SK-N-SH (cell line): ENCODE measurements around the gene CST6. TPM values are rescaled to one million over a fixed set of nuclear protein-coding genes. Genes with fewer than 3 reads are reported as not detected.
A peak's percentile ranks its signal among the peaks of the same experiment; 100 is the strongest.

ENCODE experiments used
- CTCF ChIA-PET: fragments of 300-600, 350-600 bp; formaldehyde crosslinking; extraction: SDS; loops from one replicate; lab custom pipeline; 2021; lab: Yijun Ruan, JAX
- POLR2A ChIA-PET: fragments of 350-600 bp; sonication (Branson Sonifier 250); formaldehyde crosslinking; extraction: SDS; loops from one replicate; lab custom pipeline; 2020; ENCODE audit warnings: antibody characterized with exemption, inconsistent platforms; lab: Yijun Ruan, JAX
- DNase-seq: peaks from one replicate; pipeline ENCODE4 v3.0.0; 2012
- H2AFZ ChIP-seq: fragments of 200-600 bp; sonication (generic); 2 replicates; pipeline ENCODE4 v1.8.1; 2016; ENCODE audit warnings: antibody characterized with exemption, mild to moderate bottlenecking, low read depth
- H3F3A ChIP-seq: fragments of 200-600 bp; sonication (generic); replicated peaks from 2 replicates; pipeline ENCODE3; 2016; ENCODE audit warnings: antibody characterized with exemption, mild to moderate bottlenecking; ENCODE audit not compliant: insufficient read depth
- H3K27ac ChIP-seq, 2 experiments: fragments of 200-500 bp in 1 of 2; fragments of 200-600 bp in 1 of 2; sonication (Bioruptor generic) in 1 of 2; sonication (generic), shearing (Covaris generic) in 1 of 2; 2 replicates each; pipeline versions ENCODE4 v1.5.1 to v1.6.1; 2014 to 2016; ENCODE audit warnings: low read depth in 2 of 2, inconsistent platforms in 1 of 2, low read length in 1 of 2, mild to moderate bottlenecking in 1 of 2, mixed read lengths in 1 of 2
- H3K27me3 ChIP-seq: fragments of 200-600 bp; sonication (generic), shearing (Covaris generic); 2 replicates; pipeline ENCODE4 v1.6.1; 2016; ENCODE audit warnings: mixed run types; ENCODE audit not compliant: insufficient read depth
- H3K36me3 ChIP-seq, 2 experiments: fragments of 200-500 bp in 1 of 2; fragments of 200-600 bp in 1 of 2; sonication (Bioruptor generic) in 1 of 2; sonication (generic) in 1 of 2; replicated peaks in 1 of 2; 2 replicates each; pipeline versions ENCODE3 to v1.5.1; 2014 to 2016; ENCODE audit warnings: low read length in 1 of 2, mild to moderate bottlenecking in 1 of 2; ENCODE audit not compliant: insufficient read depth in 2 of 2, control insufficient read depth in 1 of 2
- H3K4me1 ChIP-seq, 2 experiments: fragments of 200-500 bp in 1 of 2; fragments of 200-600 bp in 1 of 2; sonication (Bioruptor generic) in 1 of 2; sonication (generic), shearing (Covaris generic) in 1 of 2; 2 replicates each; pipeline versions ENCODE4 v1.5.1 to v1.6.1; 2014 to 2016; ENCODE audit warnings: low read depth in 1 of 2, low read length in 1 of 2, mixed run types in 1 of 2; ENCODE audit not compliant: insufficient read depth in 2 of 2, control insufficient read depth in 1 of 2
- H3K4me2 ChIP-seq: fragments of 200-600 bp; sonication (generic), shearing (Covaris generic); 2 replicates; pipeline ENCODE4 v1.6.1; 2017; ENCODE audit warnings: mixed run types
- H3K4me3 ChIP-seq, 2 experiments: fragments of 200-500 bp in 1 of 2; fragments of 200-600 bp in 1 of 2; sonication (Bioruptor generic) in 1 of 2; sonication (generic), shearing (Covaris generic) in 1 of 2; 2 replicates each; pipeline versions ENCODE4 v1.5.1 to v1.8.1; 2014 to 2016; ENCODE audit warnings: low read depth in 2 of 2, inconsistent platforms in 1 of 2, low read length in 1 of 2, mild to moderate bottlenecking in 1 of 2, mixed read lengths in 1 of 2, moderate library complexity in 1 of 2
- H3K79me2 ChIP-seq: fragments of 200-600 bp; sonication (generic); 2 replicates; pipeline ENCODE4 v1.8.1; 2017; ENCODE audit warnings: mild to moderate bottlenecking; ENCODE audit not compliant: insufficient read depth
- H3K9ac ChIP-seq: fragments of 200-600 bp; sonication (generic); 2 replicates; pipeline ENCODE4 v1.6.1; 2017; ENCODE audit warnings: mixed run types
- H3K9me2 ChIP-seq: fragments of 200-600 bp; sonication (generic); 2 replicates; pipeline ENCODE4 v1.6.1; 2017; ENCODE audit warnings: mixed run types
- H3K9me3 ChIP-seq: fragments of 200-600 bp; sonication (generic); 2 replicates; pipeline ENCODE4 v1.6.1; 2017; ENCODE audit warnings: mixed run types, mild to moderate bottlenecking, moderate library complexity
- H4K20me1 ChIP-seq: fragments of 200-600 bp; sonication (generic); 2 replicates; pipeline ENCODE4 v1.6.1; 2017; ENCODE audit warnings: mild to moderate bottlenecking, mixed run types; ENCODE audit not compliant: insufficient read depth
- EP300 ChIP-seq, 2 experiments: IDR thresholded peaks; 2 replicates each; pipeline versions ENCODE4 v1.4.0 to v1.6.1; 2012; ENCODE audit warnings: borderline replicate concordance in 1 of 2, low read depth in 1 of 2, low read length in 1 of 2
- EZH2phosphoT487 ChIP-seq: fragments of 200-600 bp; sonication (generic); IDR thresholded peaks from 2 replicates; pipeline ENCODE4 v1.6.1; 2017; ENCODE audit warnings: low read depth, mixed run types, mild to moderate bottlenecking, antibody characterized with exemption, moderate library complexity, borderline replicate concordance
- FOSL2 ChIP-seq: IDR thresholded peaks from 2 replicates; pipeline ENCODE4 v1.4.0; 2012; ENCODE audit warnings: low read depth, mild to moderate bottlenecking, moderate library complexity, borderline replicate concordance
- GATA2 ChIP-seq: sonication (generic); formaldehyde crosslinking; IDR thresholded peaks from 2 replicates; pipeline ENCODE4 v1.5.0; 2020; ENCODE audit warnings: mild to moderate bottlenecking, missing genetic modification reagents
- JUND ChIP-seq: IDR thresholded peaks from 2 replicates; pipeline ENCODE4 v1.4.0; 2012
- MAX ChIP-seq: IDR thresholded peaks from 2 replicates; pipeline ENCODE4 v1.4.0; 2012; ENCODE audit warnings: low read depth
- MEF2A ChIP-seq: IDR thresholded peaks from 2 replicates; pipeline ENCODE4 v1.4.0; 2012; ENCODE audit warnings: low read depth, borderline replicate concordance
- USF2 ChIP-seq: fragments of 150-350 bp; IDR thresholded peaks from 2 replicates; pipeline ENCODE4 v1.6.1; 2017; ENCODE audit warnings: antibody characterized with exemption, low read length, low read depth, borderline replicate concordance
- WGBS: methylation state at CpG from one replicate; pipeline ENCODE4 v1.1.6; 2017; ENCODE audit warnings: low lambda C conversion rate; 5-methylcytosine and 5-hydroxymethylcytosine counted together
- polyA plus RNA-seq, 3 experiments: library from polyadenylated mRNA; depleted of rRNA; stranded (reverse); fragments of >200 nt; gene quantifications; 2 replicates each; pipeline ENCODE4 v1.2.3, GENCODE V29; 2012
- TF ChIP-seq, protein P1 (sequence below): IDR thresholded peaks from 2 replicates; pipeline ENCODE4 v1.4.0; 2012; ENCODE audit warnings: low read depth, borderline replicate concordance

CST6 gene
- polyA plus RNA-seq, 1 of the 3 experiments (the other 2 are of a cell fraction) = 0.90 TPM

GRCh38 chr11:65979261-65979759 is 32.5 kb upstream of the CST6 start (continued):
- TF ChIP-seq, protein P1, sequence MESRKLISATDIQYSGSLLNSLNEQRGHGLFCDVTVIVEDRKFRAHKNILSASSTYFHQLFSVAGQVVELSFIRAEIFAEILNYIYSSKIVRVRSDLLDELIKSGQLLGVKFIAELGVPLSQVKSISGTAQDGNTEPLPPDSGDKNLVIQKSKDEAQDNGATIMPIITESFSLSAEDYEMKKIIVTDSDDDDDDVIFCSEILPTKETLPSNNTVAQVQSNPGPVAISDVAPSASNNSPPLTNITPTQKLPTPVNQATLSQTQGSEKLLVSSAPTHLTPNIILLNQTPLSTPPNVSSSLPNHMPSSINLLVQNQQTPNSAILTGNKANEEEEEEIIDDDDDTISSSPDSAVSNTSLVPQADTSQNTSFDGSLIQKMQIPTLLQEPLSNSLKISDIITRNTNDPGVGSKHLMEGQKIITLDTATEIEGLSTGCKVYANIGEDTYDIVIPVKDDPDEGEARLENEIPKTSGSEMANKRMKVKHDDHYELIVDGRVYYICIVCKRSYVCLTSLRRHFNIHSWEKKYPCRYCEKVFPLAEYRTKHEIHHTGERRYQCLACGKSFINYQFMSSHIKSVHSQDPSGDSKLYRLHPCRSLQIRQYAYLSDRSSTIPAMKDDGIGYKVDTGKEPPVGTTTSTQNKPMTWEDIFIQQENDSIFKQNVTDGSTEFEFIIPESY = no peak
- no peak for TF ChIP-seq EP300 (IDR thresholded peaks at IDR 0.05; ENCODE audit: borderline replicate concordance in 1 of 2, low read depth in 1 of 2, low read length in 1 of 2)
- no peak for TF ChIP-seq MAX
- no peak for TF ChIP-seq USF2
- TF ChIP-seq JUND = no peak
- no peak for TF ChIP-seq GATA2 (CRISPR knock-in tag)
- TF ChIP-seq FOSL2 = no peak

DNA sequence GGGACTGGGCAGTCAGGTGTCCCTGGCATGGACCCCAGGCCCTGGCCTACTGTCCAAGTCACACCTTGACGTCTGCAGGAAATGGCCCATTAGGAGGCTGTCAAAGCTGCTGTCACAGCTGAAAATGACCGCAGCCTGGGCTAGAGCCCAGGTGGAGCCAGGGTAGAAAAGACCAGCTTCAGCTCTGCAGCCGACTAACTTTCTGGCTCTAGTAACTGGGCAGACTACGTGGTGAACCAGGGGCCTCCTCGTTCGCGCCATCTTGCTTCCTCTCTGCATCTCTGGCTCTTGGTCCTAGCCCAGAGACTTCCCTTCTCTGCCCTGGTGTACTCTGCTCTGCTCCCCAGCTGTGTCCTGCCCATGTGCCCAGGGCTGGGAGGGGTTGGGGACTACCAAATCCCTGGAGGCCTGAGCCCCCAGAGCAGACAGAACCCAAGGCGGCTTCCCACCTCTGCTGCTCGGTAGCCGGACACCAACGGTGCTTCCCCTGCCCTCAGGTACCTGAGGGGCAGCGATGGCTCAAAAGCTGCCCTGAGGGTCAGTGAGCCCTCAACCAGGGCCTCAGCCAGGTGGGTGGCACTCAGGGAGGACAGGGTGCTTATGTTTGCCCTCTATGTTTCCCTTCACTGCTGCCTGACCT is 30.6 kb upstream of the CST6 start:
- Histone ChIP-seq H3K9me2 (no peaks in the 10 kb centered on the region), H3K4me1 (no peaks in the 10 kb centered on the region), H3K4me3 (no peak overlapping the region), H3K27me3 (no peaks in the 10 kb centered on the region), H3K36me3 (peaks cover 3 to 32% of the 10 kb centered on the region in 2 experiments), H2AFZ (no peak overlapping the region), H4K20me1 (no peaks in the 10 kb centered on the region), H3K27ac (no peak overlapping the region), H3K9ac (no peak overlapping the region), H3F3A (peaks cover 12% of the 10 kb centered on the region), H3K9me3 (no peaks in the 10 kb centered on the region), H3K79me2 (no peaks in the 10 kb centered on the region), H3K4me2 (no peak overlapping the region)
- WGBS = 87% methylated on average over 11 of the region's 12 CpGs
- peak; percentile 30 for DNase-seq
- TF ChIP-seq EP300 (IDR thresholded peaks at IDR 0.05; ENCODE audit: borderline replicate concordance in 1 of 2, low read depth in 1 of 2, low read length in 1 of 2) (no peak), MEF2A (no peak), EZH2phosphoT487 (no peak)
- ChIA-PET CTCF (interaction anchor here (1.0 to 20.1 kb wide), 3 partner anchors 9 to 94 kb away, joined by 3 to 261 read pairs (median 5); partner anchors contain the start of genes CCDC85B, CTSW and FIBP), POLR2A (interaction anchor here (1.3 kb wide), 1 partner anchor 92 kb away, joined by 3 read pairs; the partner anchor contains the start of gene FIBP)
